ENCODE data around the gene ICAM3. TPM values are rescaled to one million over a fixed set of nuclear protein-coding genes. Genes with fewer than 3 reads are reported as not detected.
A peak's percentile ranks its signal among the peaks of the same experiment; 100 is the strongest.

Gene ICAM3
- total and polyA plus RNA-seq, 5 donors from 2014 or later: 218 to 288 (median 252) TPM

DNA sequence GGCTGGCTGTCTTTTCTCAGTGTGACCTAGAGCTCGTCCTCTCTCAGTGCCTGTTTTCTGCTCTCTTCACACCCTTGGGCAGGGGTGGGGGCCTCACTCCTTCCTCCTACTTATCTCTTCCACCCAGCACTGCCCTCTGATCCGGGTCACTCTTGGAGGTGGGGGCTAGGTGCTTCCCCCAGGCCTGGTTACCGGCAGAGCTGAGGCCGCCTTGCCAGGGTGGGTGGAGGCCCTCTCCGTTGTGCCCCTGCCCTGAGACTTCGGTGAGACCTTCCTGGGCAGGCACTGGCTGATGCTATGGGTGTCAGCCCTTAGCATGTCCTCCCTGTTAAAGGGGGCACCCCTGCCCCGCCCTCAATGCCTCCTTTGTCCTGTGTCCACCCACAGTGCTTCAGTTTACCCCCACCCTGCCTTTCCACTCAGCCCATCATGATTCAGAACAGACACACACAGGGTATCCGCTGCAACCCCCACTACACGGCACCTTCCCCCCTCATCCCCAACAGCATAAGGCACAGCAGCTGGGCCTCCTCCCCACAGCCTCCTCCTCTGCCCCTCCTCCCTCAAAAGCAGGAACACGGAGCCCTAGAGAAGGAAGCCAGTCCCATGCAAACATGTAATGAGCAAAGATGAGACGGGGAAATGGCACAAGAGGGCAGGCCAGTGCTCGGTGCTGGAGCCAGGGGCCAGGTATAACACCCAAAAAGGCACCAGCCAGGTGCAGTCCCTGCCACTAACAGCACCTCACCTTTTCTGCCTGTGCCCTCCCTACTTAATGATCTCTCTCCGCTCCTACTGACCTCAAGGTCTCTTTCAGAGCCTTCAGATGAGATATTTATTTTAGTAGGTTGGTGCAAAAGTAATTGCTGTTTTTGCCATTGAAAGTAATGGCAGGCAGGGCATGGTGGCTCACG lies 39.6 kb downstream of the ICAM3 start:
- Mint-ChIP-seq H3K9me3 (no peaks in the 10 kb centered on the region), H3K36me3 (no peaks in the 10 kb centered on the region), H3K4me1 (peaks cover 0 to 12% (median 5%) of the 10 kb centered on the region in 4 donors), H3K27ac (peak overlapping the region in 2 of 3 donors; percentile 32 to 60), H3K27me3 (peaks cover 34% of the 10 kb centered on the region), H3K4me3 (peak overlapping the region in 1 of 4 donors; percentile 80)
- H3K4me3 ChIP-seq (ENCODE audit: low read depth, low read length): no peak overlapping the region
- no peaks in the 10 kb centered on the region for H3K9me3 ChIP-seq (ENCODE audit: control insufficient read depth in 2 of 2, low read length in 2 of 2)
- ATAC-seq (ENCODE audit: low read depth in 2 of 2): no peak
- H3K4me1 ChIP-seq (ENCODE audit: control insufficient read depth, insufficient read depth, low read length, poor library complexity, severe bottlenecking): peaks cover 14% of the 10 kb centered on the region
- no peaks in the 10 kb centered on the region for H3K36me3 ChIP-seq (ENCODE audit: control insufficient read depth, insufficient read depth, low read length)
- H3K27me3 ChIP-seq (ENCODE audit: control insufficient read depth, insufficient read depth, low read length): no peaks in the 10 kb centered on the region
- DNase-seq: no peak
- no peak overlapping the region for H3K27ac ChIP-seq (ENCODE audit: insufficient read depth, low read length, poor library complexity, severe bottlenecking)

DNA sequence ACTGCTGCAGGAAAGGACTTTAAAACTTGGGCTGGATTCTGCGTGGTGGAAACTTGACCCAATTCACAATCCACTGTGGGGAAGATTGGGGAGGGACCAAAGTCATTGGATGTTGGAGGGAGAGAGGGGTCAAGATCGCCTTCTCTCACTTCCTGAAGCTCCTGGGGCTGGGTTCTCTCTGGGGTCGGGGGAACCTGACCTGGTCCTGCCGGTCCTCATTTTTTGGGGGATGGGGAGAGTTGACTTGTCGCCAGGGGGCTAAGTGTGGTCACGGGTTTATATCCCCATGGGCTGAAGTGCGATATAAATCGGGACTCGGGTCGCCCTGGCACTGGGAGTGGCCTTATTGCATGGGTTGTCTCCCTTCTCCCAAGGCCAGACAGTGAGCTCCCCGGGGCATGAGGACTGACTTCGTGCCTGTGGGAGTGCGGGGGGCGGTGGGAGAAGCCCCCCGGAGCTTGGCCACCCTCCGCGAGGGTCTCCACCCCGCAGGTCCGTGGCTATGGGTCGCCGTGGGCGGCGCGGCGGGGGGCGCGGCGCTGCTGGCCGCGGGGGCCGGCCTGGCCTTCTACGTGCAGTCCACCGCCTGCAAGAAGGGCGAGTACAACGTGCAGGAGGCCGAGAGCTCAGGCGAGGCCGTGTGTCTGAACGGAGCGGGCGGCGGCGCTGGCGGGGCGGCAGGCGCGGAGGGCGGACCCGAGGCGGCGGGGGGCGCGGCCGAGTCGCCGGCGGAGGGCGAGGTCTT lies 43.4 kb downstream of the ICAM3 start:
- Mint-ChIP-seq H3K9me3 (peaks cover 0 to 3% (median 0%) of the 10 kb centered on the region in 7 donors), H3K27ac (peak overlapping the region in 2 of 3 donors; percentile 42 to 80), H3K4me1 (peaks cover 0 to 41% (median 11%) of the 10 kb centered on the region in 4 donors), H3K4me3 (peak overlapping the region; percentile 76 to 94 (median 88)), H3K36me3 (no peaks in the 10 kb centered on the region), H3K27me3 (peaks cover 58% of the 10 kb centered on the region)
- no peak overlapping the region for H3K27ac ChIP-seq (ENCODE audit: insufficient read depth, low read length, poor library complexity, severe bottlenecking)
- no peaks in the 10 kb centered on the region for H3K9me3 ChIP-seq (ENCODE audit: control insufficient read depth in 2 of 2, low read length in 2 of 2)
- ATAC-seq (ENCODE audit: low read depth in 2 of 2) (no peak), DNase-seq (no peak)
- peak overlapping the region; percentile 68 for H3K4me3 ChIP-seq (ENCODE audit: low read depth, low read length)
- peaks cover 51% of the 10 kb centered on the region for H3K4me1 ChIP-seq (ENCODE audit: control insufficient read depth, insufficient read depth, low read length, poor library complexity, severe bottlenecking)
- H3K27me3 ChIP-seq (ENCODE audit: control insufficient read depth, insufficient read depth, low read length): no peaks in the 10 kb centered on the region
- H3K36me3 ChIP-seq (ENCODE audit: control insufficient read depth, insufficient read depth, low read length): no peaks in the 10 kb centered on the region

DNA sequence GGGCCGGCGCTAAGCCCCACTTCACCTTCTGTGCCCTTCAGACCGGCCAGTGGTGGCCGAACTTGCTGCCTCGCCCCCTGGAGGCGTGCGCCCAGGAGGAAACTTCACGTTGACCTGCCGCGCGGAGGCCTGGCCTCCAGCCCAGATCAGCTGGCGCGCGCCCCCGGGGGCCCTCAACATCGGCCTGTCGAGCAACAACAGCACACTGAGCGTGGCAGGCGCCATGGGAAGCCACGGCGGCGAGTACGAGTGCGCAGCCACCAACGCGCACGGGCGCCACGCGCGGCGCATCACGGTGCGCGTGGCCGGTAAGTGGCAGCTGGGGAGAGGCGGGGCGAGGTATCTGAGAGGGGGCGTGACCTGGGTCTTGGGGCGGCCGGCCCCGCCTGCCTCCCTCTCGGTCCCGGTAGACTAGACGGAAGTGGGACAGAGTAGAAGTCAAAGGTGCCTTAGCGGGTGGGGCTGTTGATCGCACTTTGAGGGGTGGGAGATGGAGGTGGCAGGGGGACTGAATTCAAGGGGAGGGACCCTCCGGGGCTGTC lies 44.0 kb downstream of the ICAM3 start:
- H3K4me3 Mint-ChIP-seq: peak overlapping the region; percentile 76 to 94 (median 88)
- no peaks in the 10 kb centered on the region for H3K9me3 ChIP-seq (ENCODE audit: control insufficient read depth in 2 of 2, low read length in 2 of 2)
- peaks cover 0 to 48% (median 14%) of the 10 kb centered on the region in 4 donors for H3K4me1 Mint-ChIP-seq
- ATAC-seq (ENCODE audit: low read depth in 2 of 2) (peak; percentile 76 to 78), DNase-seq (peak; percentile 68 to 84 (median 72))
- H3K36me3 ChIP-seq (ENCODE audit: control insufficient read depth, insufficient read depth, low read length): no peaks in the 10 kb centered on the region
- peaks cover 0 to 4% (median 0%) of the 10 kb centered on the region in 7 donors for H3K9me3 Mint-ChIP-seq
- peaks cover 64% of the 10 kb centered on the region for H3K27me3 Mint-ChIP-seq
- H3K27ac ChIP-seq (ENCODE audit: insufficient read depth, low read length, poor library complexity, severe bottlenecking): no peak overlapping the region
- H3K4me1 ChIP-seq (ENCODE audit: control insufficient read depth, insufficient read depth, low read length, poor library complexity, severe bottlenecking): peaks cover 57% of the 10 kb centered on the region
- no peaks in the 10 kb centered on the region for H3K36me3 Mint-ChIP-seq
- peak overlapping the region; percentile 68 for H3K4me3 ChIP-seq (ENCODE audit: low read depth, low read length)
- H3K27ac Mint-ChIP-seq: peak overlapping the region in 2 of 3 donors; percentile 42 to 80
- no peaks in the 10 kb centered on the region for H3K27me3 ChIP-seq (ENCODE audit: control insufficient read depth, insufficient read depth, low read length)

DNA sequence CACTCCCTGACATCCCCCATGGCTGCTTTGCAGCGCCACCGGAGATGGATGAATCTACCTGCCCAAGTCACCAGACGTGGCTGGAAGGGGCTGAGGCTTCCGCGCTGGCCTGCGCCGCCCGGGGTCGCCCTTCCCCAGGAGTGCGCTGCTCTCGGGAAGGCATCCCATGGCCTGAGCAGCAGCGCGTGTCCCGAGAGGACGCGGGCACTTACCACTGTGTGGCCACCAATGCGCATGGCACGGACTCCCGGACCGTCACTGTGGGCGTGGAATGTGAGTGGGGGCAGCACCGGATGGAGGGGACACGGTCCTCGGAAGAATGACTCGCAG lies 45.1 kb downstream of the ICAM3 start:
- no peaks in the 10 kb centered on the region for H3K36me3 Mint-ChIP-seq
- no peaks in the 10 kb centered on the region for H3K36me3 ChIP-seq (ENCODE audit: control insufficient read depth, insufficient read depth, low read length)
- no peaks in the 10 kb centered on the region for H3K27me3 ChIP-seq (ENCODE audit: control insufficient read depth, insufficient read depth, low read length)
- peaks cover 68% of the 10 kb centered on the region for H3K4me1 ChIP-seq (ENCODE audit: control insufficient read depth, insufficient read depth, low read length, poor library complexity, severe bottlenecking)
- H3K9me3 ChIP-seq (ENCODE audit: control insufficient read depth in 2 of 2, low read length in 2 of 2): no peaks in the 10 kb centered on the region
- no peak overlapping the region for H3K27ac ChIP-seq (ENCODE audit: insufficient read depth, low read length, poor library complexity, severe bottlenecking)
- peak overlapping the region in 2 of 4 donors; percentile 4 to 76 for H3K4me3 Mint-ChIP-seq
- H3K4me3 ChIP-seq (ENCODE audit: low read depth, low read length): no peak overlapping the region
- H3K27me3 Mint-ChIP-seq: peaks cover 63% of the 10 kb centered on the region
- ATAC-seq (ENCODE audit: low read depth in 2 of 2) (no peak), DNase-seq (no peak)
- peaks cover 0 to 4% (median 0%) of the 10 kb centered on the region in 7 donors for H3K9me3 Mint-ChIP-seq
- H3K27ac Mint-ChIP-seq: no peak overlapping the region
- peaks cover 0 to 55% (median 18%) of the 10 kb centered on the region in 4 donors for H3K4me1 Mint-ChIP-seq

DNA sequence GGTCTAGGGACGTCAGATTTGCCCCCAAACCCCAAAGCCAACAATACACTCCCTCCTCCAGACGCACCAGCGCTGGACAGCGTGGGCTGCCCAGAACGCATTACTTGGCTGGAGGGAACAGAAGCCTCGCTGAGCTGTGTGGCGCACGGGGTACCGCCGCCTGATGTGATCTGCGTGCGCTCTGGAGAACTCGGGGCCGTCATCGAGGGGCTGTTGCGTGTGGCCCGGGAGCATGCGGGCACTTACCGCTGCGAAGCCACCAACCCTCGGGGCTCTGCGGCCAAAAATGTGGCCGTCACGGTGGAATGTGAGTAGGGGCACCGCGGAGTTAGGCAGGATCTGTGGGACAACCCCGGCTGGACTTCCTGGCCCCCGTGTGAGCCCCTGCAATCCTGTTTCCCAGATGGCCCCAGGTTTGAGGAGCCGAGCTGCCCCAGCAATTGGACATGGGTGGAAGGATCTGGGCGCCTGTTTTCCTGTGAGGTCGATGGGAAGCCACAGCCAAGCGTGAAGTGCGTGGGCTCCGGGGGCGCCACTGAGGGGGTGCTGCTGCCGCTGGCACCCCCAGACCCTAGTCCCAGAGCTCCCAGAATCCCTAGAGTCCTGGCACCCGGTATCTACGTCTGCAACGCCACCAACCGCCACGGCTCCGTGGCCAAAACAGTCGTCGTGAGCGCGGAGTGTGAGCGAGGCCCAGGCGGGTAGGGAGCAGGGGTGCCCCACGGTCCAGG lies 45.6 kb downstream of the ICAM3 start:
- Mint-ChIP-seq H3K27ac (no peak overlapping the region), H3K9me3 (peaks cover 0 to 4% (median 0%) of the 10 kb centered on the region in 7 donors), H3K4me3 (peak overlapping the region; percentile 4 to 87 (median 79)), H3K4me1 (peaks cover 0 to 61% (median 20%) of the 10 kb centered on the region in 4 donors), H3K36me3 (no peaks in the 10 kb centered on the region), H3K27me3 (peaks cover 68% of the 10 kb centered on the region)
- H3K4me1 ChIP-seq (ENCODE audit: control insufficient read depth, insufficient read depth, low read length, poor library complexity, severe bottlenecking): peaks cover 73% of the 10 kb centered on the region
- H3K27me3 ChIP-seq (ENCODE audit: control insufficient read depth, insufficient read depth, low read length): no peaks in the 10 kb centered on the region
- no peaks in the 10 kb centered on the region for H3K36me3 ChIP-seq (ENCODE audit: control insufficient read depth, insufficient read depth, low read length)
- DNase-seq (no peak), ATAC-seq (ENCODE audit: low read depth in 2 of 2) (no peak)
- no peak overlapping the region for H3K27ac ChIP-seq (ENCODE audit: insufficient read depth, low read length, poor library complexity, severe bottlenecking)
- no peak overlapping the region for H3K4me3 ChIP-seq (ENCODE audit: low read depth, low read length)
- H3K9me3 ChIP-seq (ENCODE audit: control insufficient read depth in 2 of 2, low read length in 2 of 2): no peaks in the 10 kb centered on the region

DNA sequence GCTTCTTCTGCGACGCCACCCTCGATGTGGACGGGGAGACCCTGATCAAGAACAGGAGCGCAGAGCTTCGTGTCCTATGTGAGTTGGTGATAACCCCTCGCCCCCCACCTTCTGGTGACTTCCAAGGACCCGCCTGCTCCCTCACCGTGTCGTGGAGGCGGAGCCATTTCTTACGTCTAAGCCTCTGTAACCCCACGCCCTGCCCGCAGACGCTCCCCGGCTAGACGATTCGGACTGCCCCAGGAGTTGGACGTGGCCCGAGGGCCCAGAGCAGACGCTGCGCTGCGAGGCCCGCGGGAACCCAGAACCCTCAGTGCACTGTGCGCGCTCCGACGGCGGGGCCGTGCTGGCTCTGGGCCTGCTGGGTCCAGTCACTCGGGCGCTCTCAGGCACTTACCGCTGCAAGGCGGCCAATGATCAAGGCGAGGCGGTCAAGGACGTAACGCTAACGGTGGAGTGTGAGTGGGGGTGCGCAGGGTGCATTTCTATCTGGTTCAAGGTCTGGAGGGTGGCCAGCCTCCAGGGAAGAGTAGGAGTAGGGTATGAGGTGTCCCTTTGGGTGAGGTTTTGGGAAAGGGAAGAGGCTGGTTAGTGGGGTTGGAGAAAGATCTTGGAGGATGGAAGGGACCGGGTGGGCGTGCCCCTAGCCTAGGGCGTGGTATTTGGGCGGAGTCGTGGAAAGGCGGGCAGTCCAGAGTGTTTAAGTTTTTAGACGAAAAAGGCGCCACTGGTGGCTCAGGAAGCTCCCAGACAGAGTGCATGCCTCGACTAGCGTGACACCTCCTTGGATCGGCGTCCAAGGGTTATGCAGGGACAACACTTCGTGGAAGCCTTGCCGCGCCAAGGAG lies 46.4 kb downstream of the ICAM3 start:
- Histone ChIP-seq H3K27ac (ENCODE audit: insufficient read depth, low read length, poor library complexity, severe bottlenecking) (no peak overlapping the region), H3K4me1 (ENCODE audit: control insufficient read depth, insufficient read depth, low read length, poor library complexity, severe bottlenecking) (peaks cover 81% of the 10 kb centered on the region), H3K4me3 (ENCODE audit: low read depth, low read length) (no peak overlapping the region), H3K9me3 (ENCODE audit: control insufficient read depth in 2 of 2, low read length in 2 of 2) (no peaks in the 10 kb centered on the region), H3K36me3 (ENCODE audit: control insufficient read depth, insufficient read depth, low read length) (no peaks in the 10 kb centered on the region), H3K27me3 (ENCODE audit: control insufficient read depth, insufficient read depth, low read length) (peaks cover 5% of the 10 kb centered on the region)
- H3K27ac Mint-ChIP-seq: peak overlapping the region in 2 of 3 donors; percentile 49 to 58
- peak overlapping the region; percentile 82 to 90 (median 86) for H3K4me3 Mint-ChIP-seq
- peaks cover 0 to 4% (median 0%) of the 10 kb centered on the region in 7 donors for H3K9me3 Mint-ChIP-seq
- no peak for ATAC-seq (ENCODE audit: low read depth in 2 of 2)
- H3K4me1 Mint-ChIP-seq: peaks cover 0 to 66% (median 23%) of the 10 kb centered on the region in 4 donors
- no peak for DNase-seq
- H3K27me3 Mint-ChIP-seq: peaks cover 75% of the 10 kb centered on the region
- H3K36me3 Mint-ChIP-seq: no peaks in the 10 kb centered on the region

Measured in CD4-positive, CD25-positive, alpha-beta regulatory T cell (primary cell).